HUES48 (cell line): ENCODE data around the gene DERA.

Experiments
- H3K27ac ChIP-seq: one replicate; pipeline ENCODE4 v1.7.0; 2013; ENCODE audit warnings: low read depth, low read length, inconsistent platforms
- H3K27me3 ChIP-seq: 2 replicates; pipeline ENCODE4 v1.6.1; 2013; ENCODE audit warnings: mild to moderate bottlenecking, low read length; ENCODE audit not compliant: control insufficient read depth, insufficient read depth
- H3K36me3 ChIP-seq: 2 replicates; pipeline ENCODE4 v1.6.1; 2013; ENCODE audit warnings: low read length; ENCODE audit not compliant: control insufficient read depth, insufficient read depth
- H3K4me1 ChIP-seq: 2 replicates; pipeline ENCODE4 v1.6.1; 2013; ENCODE audit warnings: mild to moderate bottlenecking, low read length; ENCODE audit not compliant: control insufficient read depth, insufficient read depth
- H3K4me3 ChIP-seq: 2 replicates; pipeline ENCODE4 v1.5.1; 2013; ENCODE audit warnings: mild to moderate bottlenecking, low read depth, low read length
- H3K9ac ChIP-seq: 2 replicates; pipeline ENCODE4 v1.6.1; 2013; ENCODE audit warnings: mild to moderate bottlenecking, low read depth, low read length, moderate library complexity
- H3K9me3 ChIP-seq: 2 replicates; pipeline ENCODE4 v1.6.1; 2013; ENCODE audit warnings: low read length; ENCODE audit not compliant: control insufficient read depth, insufficient read depth

The DERA gene

DNA sequence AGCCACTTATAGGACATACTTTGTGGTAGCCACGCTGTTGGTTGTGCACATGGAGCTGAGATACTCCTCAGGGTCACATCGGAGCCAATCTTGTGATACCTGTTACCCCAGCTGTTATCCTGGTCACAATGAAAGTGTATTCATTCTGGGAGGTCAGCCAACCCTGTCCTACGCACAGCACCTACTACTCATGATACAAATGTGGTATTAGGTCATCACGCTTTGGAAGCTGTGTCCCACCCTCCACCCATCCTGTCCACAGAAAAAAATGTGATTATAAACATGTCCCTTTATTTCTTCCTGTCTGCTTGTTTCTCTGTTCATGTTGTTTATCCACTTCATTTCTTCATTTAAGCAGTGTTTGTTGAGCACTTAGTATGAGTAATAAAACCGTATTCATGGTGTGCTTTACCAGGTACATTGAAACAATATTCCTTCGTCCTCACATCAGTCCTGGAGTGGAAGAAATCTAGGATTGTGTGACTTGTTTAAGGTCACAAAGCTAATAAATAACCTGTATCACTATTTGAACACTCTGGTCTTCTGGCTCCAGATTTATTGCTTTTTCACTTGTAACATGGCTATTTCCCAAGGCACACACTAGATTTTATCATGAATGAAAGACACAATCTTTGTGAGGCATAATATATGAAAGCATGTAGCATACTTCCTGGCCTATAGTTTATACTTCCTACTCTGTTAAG, 73.1 kb downstream of the DERA start:
- H3K27ac ChIP-seq: no peak overlapping the region
- peaks cover 16% of the 10 kb centered on the region for H3K4me1 ChIP-seq
- H3K36me3 ChIP-seq: 0 out of 2 replicates have a peak, but pooled peaks cover 14% of the 10 kb centered on the region
- H3K27me3 ChIP-seq: no peaks in the 10 kb centered on the region
- no peak overlapping the region for H3K9ac ChIP-seq
- H3K4me3 ChIP-seq: no peak overlapping the region
- no peaks in the 10 kb centered on the region for H3K9me3 ChIP-seq

DNA sequence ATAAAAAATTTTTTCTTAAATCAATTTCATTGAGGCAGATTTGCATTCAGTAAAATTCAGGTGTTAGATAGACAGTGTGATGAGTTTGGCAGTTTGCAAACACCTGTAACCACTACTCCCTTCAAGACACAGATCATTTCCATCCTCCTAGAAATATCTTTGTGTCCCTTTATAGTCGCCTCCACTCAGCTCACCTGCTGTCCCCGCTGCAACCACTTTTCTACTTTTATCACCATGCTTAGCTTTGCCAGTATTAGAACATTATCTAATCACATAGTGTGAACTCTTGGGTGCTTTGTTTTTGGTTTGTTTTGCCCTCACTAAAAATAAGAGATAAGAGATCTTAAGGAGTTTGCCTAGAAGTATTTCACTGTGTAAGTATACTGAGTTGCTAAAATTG, 73.8 kb downstream of the DERA start:
- Histone ChIP-seq H3K4me3 (no peak overlapping the region), H3K27me3 (no peaks in the 10 kb centered on the region), H3K4me1 (peaks cover 16% of the 10 kb centered on the region), H3K27ac (no peak overlapping the region), H3K9me3 (no peaks in the 10 kb centered on the region), H3K9ac (no peak overlapping the region), H3K36me3 (0 out of 2 replicates have a peak, but pooled peaks cover 14% of the 10 kb centered on the region)

DNA sequence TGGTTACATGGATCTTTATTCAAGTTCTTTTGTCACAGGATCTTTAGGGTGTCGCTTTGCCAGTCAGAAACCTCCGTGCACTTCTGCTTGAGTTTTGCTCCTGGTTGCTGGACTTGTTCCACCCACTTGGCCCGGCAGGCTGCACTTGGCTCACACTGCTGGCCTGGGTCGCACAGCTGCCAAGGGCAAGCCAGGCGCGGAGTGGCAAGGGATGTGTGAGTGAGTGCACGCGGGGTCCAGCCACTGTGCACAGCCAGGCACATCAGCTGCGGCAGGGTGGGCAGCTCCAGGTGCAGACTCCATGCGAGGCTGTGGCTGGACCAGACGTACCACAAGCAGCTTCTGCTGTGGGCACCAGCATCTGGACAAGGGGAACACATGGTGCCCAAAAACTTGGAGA, 76.6 kb downstream of the DERA start:
- no peak overlapping the region for H3K27ac ChIP-seq
- H3K9me3 ChIP-seq: no peaks in the 10 kb centered on the region
- H3K36me3 ChIP-seq: 0 out of 2 replicates have a peak, but pooled peaks cover 14% of the 10 kb centered on the region
- H3K4me1 ChIP-seq: peaks cover 7% of the 10 kb centered on the region
- no peak overlapping the region for H3K4me3 ChIP-seq
- H3K9ac ChIP-seq: no peak overlapping the region
- no peaks in the 10 kb centered on the region for H3K27me3 ChIP-seq

DNA sequence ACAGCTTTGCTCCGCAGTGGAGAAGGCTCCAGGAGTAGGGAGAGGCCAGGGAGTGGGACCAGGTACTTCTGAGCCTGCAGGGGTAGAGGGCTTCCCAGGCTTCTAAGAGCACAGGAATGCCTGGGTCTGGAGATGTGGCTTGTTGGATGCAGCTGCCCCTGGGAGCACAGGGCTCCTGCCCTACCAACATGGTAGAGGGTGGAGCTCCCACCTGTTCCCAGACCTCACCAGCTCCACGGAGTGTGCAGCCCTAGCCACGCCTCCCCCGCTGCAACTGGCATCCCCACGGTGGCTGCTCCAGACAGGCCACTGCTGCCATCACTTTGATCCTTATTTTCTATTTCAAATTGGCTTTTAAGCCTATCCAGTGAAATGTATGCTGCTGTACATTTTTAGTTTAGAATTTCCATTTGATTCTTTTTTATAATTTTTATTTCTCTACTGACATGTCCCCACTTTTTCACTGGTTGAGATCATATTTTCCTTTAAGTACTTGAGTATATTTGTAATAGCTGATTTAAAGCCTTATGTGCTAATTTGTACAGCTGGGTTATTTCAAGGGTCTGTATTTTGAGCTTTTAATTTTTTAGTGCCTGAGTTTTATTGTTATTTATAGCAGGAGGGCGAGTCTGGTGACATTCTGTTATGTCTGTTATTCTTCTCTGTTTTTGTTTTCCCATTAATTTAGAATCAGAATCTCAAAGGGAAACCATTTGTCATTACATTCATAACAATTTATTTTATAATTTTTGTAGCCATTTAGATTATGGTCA, 78.0 kb downstream of the DERA start:
- no peaks in the 10 kb centered on the region for H3K27me3 ChIP-seq
- no peak overlapping the region for H3K4me3 ChIP-seq
- no peaks in the 10 kb centered on the region for H3K9me3 ChIP-seq
- H3K36me3 ChIP-seq: 0 out of 2 replicates have a peak, but pooled peaks cover 10% of the 10 kb centered on the region
- H3K9ac ChIP-seq: no peak overlapping the region
- H3K4me1 ChIP-seq: no peaks in the 10 kb centered on the region
- H3K27ac ChIP-seq: no peak overlapping the region

DNA sequence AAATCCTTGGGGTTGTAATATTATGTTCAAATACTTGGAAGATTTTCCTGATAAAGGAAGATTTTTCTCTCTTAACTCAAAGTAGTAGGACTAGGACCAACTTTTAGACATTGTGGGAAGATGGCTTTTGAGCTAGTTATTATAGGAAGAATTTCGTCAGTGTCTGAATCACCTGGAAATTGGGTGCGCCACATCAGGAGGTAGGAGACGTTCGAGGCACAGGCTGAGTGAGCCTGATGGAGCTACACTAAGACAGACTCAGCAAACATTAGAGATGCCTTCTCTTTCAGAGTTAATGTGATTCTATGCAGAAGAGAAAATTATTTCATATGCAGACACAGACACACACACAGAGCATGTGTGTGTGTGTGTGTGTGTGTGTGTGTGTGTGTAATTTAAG, 84.7 kb downstream of the DERA start:
- Histone ChIP-seq H3K4me1 (peaks cover 7% of the 10 kb centered on the region; the same call in 1 of the 2 replicates), H3K9ac (no peak overlapping the region), H3K9me3 (no peaks in the 10 kb centered on the region), H3K4me3 (no peak overlapping the region), H3K27ac (no peak overlapping the region), H3K27me3 (no peaks in the 10 kb centered on the region), H3K36me3 (no peaks in the 10 kb centered on the region)

DNA sequence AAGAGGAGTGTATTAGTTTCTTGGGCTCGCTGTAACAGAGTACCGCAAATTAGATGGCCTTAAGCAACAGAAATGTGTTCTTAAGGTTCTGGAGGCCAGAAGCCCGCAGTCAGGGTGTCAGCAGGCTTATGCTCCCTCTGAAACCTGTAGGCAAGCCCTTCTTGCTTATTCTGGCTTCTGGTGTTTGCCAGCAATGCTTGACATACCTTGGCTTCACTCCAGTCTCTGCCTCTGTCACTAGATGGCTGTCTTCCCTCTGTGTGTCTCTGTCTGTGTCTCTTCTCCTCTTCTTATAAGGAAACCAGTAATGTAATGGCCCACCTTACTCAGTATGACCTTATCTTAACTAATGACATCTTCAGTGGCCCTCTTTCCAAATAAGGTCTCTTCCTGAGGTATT, 85.1 kb downstream of the DERA start:
- no peaks in the 10 kb centered on the region for H3K36me3 ChIP-seq
- peaks cover 7% of the 10 kb centered on the region; the same call in 1 of the 2 replicates for H3K4me1 ChIP-seq
- H3K9me3 ChIP-seq: no peaks in the 10 kb centered on the region
- H3K4me3 ChIP-seq: no peak overlapping the region
- H3K27ac ChIP-seq: no peak overlapping the region
- no peaks in the 10 kb centered on the region for H3K27me3 ChIP-seq
- no peak overlapping the region for H3K9ac ChIP-seq

DNA sequence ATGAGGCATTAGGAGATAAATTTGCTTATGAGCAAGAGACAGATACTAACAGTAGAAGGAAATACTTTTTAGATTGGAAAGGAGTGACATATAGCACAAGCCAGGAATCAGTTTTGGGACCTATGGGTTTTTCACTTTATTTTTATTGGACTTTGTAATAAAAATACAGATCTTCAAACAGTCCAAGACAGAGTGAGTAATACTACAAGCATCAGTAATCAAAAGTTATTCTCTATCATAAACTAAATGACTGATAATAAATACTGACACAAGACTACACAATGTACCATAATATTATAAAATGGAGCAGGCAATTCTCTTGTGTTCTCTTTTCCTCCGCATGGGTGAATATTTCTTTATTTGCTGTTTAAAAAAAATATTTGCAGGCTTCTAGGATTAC, 85.8 kb downstream of the DERA start:
- H3K9ac ChIP-seq: no peak overlapping the region
- H3K36me3 ChIP-seq: no peaks in the 10 kb centered on the region
- H3K4me3 ChIP-seq: no peak overlapping the region
- H3K27ac ChIP-seq: no peak overlapping the region
- H3K9me3 ChIP-seq: no peaks in the 10 kb centered on the region
- H3K27me3 ChIP-seq: no peaks in the 10 kb centered on the region
- H3K4me1 ChIP-seq: peaks cover 7% of the 10 kb centered on the region; the same call in 1 of the 2 replicates

DNA sequence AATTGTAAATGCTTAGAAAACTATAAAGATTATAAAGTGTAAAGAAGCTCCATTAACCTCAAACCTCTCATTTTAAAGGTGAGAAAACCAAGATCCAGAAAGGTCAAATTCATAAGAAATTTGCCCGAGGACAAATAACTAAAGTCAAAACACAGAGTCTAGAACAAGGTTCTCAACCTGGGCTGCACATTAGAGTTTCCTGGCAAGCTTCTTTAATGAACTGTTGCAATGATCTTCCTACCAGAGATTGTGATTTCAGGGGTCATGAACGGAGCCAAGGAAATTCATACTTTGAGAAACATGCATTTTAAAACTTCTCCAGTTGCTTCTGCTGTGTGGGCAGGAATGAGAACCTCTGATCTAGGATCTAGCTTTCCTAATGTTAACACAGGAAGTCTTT, 86.8 kb downstream of the DERA start:
- H3K36me3 ChIP-seq: no peaks in the 10 kb centered on the region
- no peak overlapping the region for H3K27ac ChIP-seq
- H3K9me3 ChIP-seq: no peaks in the 10 kb centered on the region
- no peaks in the 10 kb centered on the region for H3K27me3 ChIP-seq
- peaks cover 7% of the 10 kb centered on the region; the same call in 1 of the 2 replicates for H3K4me1 ChIP-seq
- H3K4me3 ChIP-seq: no peak overlapping the region
- no peak overlapping the region for H3K9ac ChIP-seq

DNA sequence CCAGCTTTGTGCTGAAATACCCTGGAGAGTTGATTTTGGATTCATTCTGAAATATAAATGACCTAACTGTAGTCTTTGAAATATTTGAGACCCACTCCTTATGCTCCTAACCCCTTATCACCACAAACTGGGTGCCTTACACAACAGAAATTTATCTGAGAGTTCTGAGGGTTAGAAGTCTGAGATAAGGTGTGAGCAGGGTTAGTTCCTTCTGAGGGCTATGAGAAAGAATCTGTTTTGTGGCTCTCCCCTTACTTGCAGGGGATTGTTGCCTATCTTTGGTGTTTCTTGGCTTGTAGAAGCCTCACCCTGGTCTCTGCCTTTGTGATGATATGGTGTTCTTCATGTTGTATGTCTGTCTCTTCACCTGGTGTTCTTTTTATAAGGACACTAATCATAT, 91.7 kb downstream of the DERA start:
- H3K27ac ChIP-seq: no peak overlapping the region
- no peaks in the 10 kb centered on the region for H3K27me3 ChIP-seq
- no peaks in the 10 kb centered on the region for H3K36me3 ChIP-seq
- H3K9me3 ChIP-seq: no peaks in the 10 kb centered on the region
- peaks cover 7% of the 10 kb centered on the region; the same call in 1 of the 2 replicates for H3K4me1 ChIP-seq
- H3K4me3 ChIP-seq: no peak overlapping the region
- no peak overlapping the region for H3K9ac ChIP-seq

DNA sequence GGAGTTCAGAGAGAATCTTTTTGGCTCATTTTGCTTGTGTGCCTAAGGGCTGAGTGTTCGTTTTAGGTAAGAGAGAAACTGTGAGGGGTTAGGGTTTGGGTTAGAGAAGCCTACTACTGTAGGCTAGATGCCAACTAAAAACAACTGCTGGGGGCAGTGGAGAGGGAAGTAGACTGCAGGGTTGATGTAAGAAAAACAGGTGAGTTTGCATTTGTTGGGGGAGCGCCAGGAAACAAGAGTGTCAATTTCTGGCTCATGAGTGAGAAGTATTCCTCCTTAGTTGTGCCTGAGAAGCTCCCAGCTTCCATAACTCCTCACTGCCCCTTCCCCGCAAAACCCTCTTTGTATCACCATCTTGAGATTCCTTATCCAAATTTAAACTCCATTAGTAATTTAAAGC, 92.3 kb downstream of the DERA start:
- H3K27me3 ChIP-seq: no peaks in the 10 kb centered on the region
- no peak overlapping the region for H3K4me3 ChIP-seq
- no peak overlapping the region for H3K9ac ChIP-seq
- H3K27ac ChIP-seq: no peak overlapping the region
- no peaks in the 10 kb centered on the region for H3K9me3 ChIP-seq
- peaks cover 7% of the 10 kb centered on the region; the same call in 1 of the 2 replicates for H3K4me1 ChIP-seq
- no peaks in the 10 kb centered on the region for H3K36me3 ChIP-seq

DNA sequence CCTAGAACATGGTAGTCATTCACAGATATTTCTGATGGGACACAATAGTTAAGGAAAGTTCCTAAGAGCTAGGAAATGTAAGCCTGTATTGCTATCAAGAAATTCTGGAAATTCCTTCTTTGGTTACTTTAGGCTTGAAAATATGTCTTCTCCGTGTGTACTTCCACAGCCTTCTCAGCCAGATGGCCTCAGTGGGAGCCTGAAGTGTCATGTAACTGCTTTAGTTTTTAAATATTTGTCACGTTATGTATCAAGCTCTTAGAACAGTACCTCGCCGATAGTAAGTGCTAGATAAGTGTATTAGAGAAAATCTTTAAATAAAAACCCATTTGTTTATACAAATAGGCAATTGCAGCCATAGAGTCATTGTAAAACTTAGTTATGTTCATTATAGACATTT, 95.6 kb downstream of the DERA start:
- Histone ChIP-seq H3K27ac (no peak overlapping the region), H3K4me3 (no peak overlapping the region), H3K36me3 (no peaks in the 10 kb centered on the region), H3K27me3 (no peaks in the 10 kb centered on the region), H3K9ac (no peak overlapping the region), H3K9me3 (no peaks in the 10 kb centered on the region), H3K4me1 (no peaks in the 10 kb centered on the region)
